ENCODE data around the gene POM121L2. TPM values are rescaled to one million over a fixed set of nuclear protein-coding genes. Genes with fewer than 3 reads are reported as not detected.

Gene POM121L2
- total and polyA plus RNA-seq, 9 of the 15 experiments (the other 6 are each of a cell fraction or from before 2014, with no cell fraction given), result 0.23 to 0.45 TPM; not detected in 7

GRCh38 chr6:27280064-27280539 lies 32.0 kb downstream of the POM121L2 start (continued):
- TF ChIP-seq TCF3 (CRISPR knock-in tag; IDR thresholded peaks at IDR 0.05) (0 out of 2 replicates have a peak, but pooled peaks have one; percentile 8), HMG20B (CRISPR knock-in tag; IDR thresholded peaks at IDR 0.05) (0 out of 2 replicates have a peak, but pooled peaks have one; percentile 36), TOE1 (IDR thresholded peaks at IDR 0.05; ENCODE audit: borderline replicate concordance) (0 out of 2 replicates have a peak, but pooled peaks have one; percentile 18), TOE1 (CRISPR knock-in tag; IDR thresholded peaks at IDR 0.05; ENCODE audit: borderline replicate concordance, low read depth) (no peak), ZKSCAN8 (CRISPR knock-in tag; IDR thresholded peaks at IDR 0.05) (0 out of 2 replicates have a peak, but pooled peaks have one; percentile 47), ZNF143 (CRISPR knock-in tag; IDR thresholded peaks at IDR 0.05) (no peak), HNRNPH1 (optimal IDR thresholded peaks at IDR 0.05; ENCODE audit: low read depth, low read length) (no peak), FOXK2 (conservative IDR thresholded peaks at IDR 0.05 in 1 of 2, IDR thresholded peaks at IDR 0.05 in 1 of 2; ENCODE audit: low read depth in 2 of 2) (peak in 1 of 2 experiments; percentile 76; a peak in 2 of 4 replicates), ARHGAP35 (IDR thresholded peaks at IDR 0.05; ENCODE audit: partially characterized antibody) (no peak), NR0B1 (IDR thresholded peaks at IDR 0.05; ENCODE audit: partially characterized antibody) (no peak), CBX1 (IDR thresholded peaks at IDR 0.05; ENCODE audit: low read depth) (0 out of 2 replicates have a peak, but pooled peaks have one; percentile 16), ZNF407 (IDR thresholded peaks at IDR 0.05; ENCODE audit: low read depth) (peak; percentile 74), TSHZ1 (CRISPR knock-in tag; IDR thresholded peaks at IDR 0.05) (no peak)
